B cell (primary cell): ENCODE measurements around the gene SRRM4. TPM values are rescaled to one million over a fixed set of nuclear protein-coding genes. Genes with fewer than 3 reads are reported as not detected.
A peak's percentile ranks its signal among the peaks of the same experiment; 100 is the strongest.

Experiments
- ATAC-seq: fragments of 200-7000 bp; cut with Tn5 transposase; one replicate; pipeline ENCODE4 v1.10.0; 2021; ENCODE audit warnings: low read depth, mild to moderate bottlenecking, moderate number of reproducible peaks, moderate library complexity
- CTCF ChIA-PET: fragments of 350-600 bp; sonication (Branson Sonifier 250); formaldehyde crosslinking; loops from one replicate; lab custom pipeline; 2021; ENCODE audit warnings: antibody characterized with exemption, inconsistent platforms; lab: Charles Lee
- POLR2A ChIA-PET: fragments of 350-600 bp; sonication (Branson Sonifier 250); formaldehyde crosslinking; loops from one replicate; lab custom pipeline; 2021; ENCODE audit warnings: antibody characterized with exemption; lab: Charles Lee
- DNase-seq: peaks from one replicate; pipeline ENCODE4 v3.0.0; 2013
- H2AFZ ChIP-seq: 2 replicates; pipeline ENCODE4 v1.6.1; 2012; ENCODE audit warnings: mild to moderate bottlenecking, low read depth, low read length; ENCODE audit not compliant: insufficient read depth, poor library complexity, severe bottlenecking
- H3K27ac ChIP-seq, 2 donors: 1 replicate in 1 of 2; 2 replicates in 1 of 2; pipeline ENCODE4 v1.5.1; 2012 to 2013; ENCODE audit warnings: low read length in 2 of 2, mild to moderate bottlenecking in 2 of 2, moderate library complexity in 1 of 2
- H3K27me3 ChIP-seq, 4 experiments: fragments of 200-600 bp in 1 of 4; sonication (generic) in 1 of 4; replicated peaks in 1 of 4; 1 replicate in 2 of 4; 2 replicates in 2 of 4; pipeline versions ENCODE4 v1.6.1 to v1.7.0; 2013 to 2016; ENCODE audit warnings: low read length in 3 of 4, mild to moderate bottlenecking in 2 of 4, mixed read lengths in 1 of 4, moderate library complexity in 1 of 4; ENCODE audit not compliant: insufficient read depth in 4 of 4, control insufficient read depth in 3 of 4; ENCODE audit errors: control extremely low read depth in 1 of 4
- H3K36me3 ChIP-seq, 2 experiments: replicated peaks in 1 of 2; 1 replicate in 1 of 2; 2 replicates in 1 of 2; pipeline versions ENCODE4 v1.6.1 to v1.7.1; 2013; ENCODE audit warnings: low read length in 1 of 2; ENCODE audit not compliant: insufficient read depth in 2 of 2, control insufficient read depth in 1 of 2; ENCODE audit errors: control extremely low read depth in 1 of 2, extremely low read depth in 1 of 2
- H3K4me1 ChIP-seq, 2 donors: fragments of 200-600 bp in 1 of 2; sonication (generic) in 1 of 2; 1 replicate in 1 of 2; 2 replicates in 1 of 2; pipeline versions ENCODE4 v1.5.1 to v1.6.1; 2013 to 2017; ENCODE audit warnings: low read length in 2 of 2; ENCODE audit not compliant: control insufficient read depth in 2 of 2, insufficient read depth in 2 of 2
- H3K4me2 ChIP-seq: replicated peaks from 2 replicates; pipeline ENCODE3; 2012; ENCODE audit warnings: mild to moderate bottlenecking, low read depth, low read length; ENCODE audit not compliant: poor library complexity, severe bottlenecking
- H3K4me3 ChIP-seq, 5 experiments: fragments of 200-600 bp in 1 of 5; sonication (generic) in 1 of 5; 1 replicate in 3 of 5; 2 replicates in 2 of 5; pipeline versions ENCODE4 v1.5.1 to v1.7.0; 2011 to 2016; ENCODE audit warnings: low read length in 4 of 5, mild to moderate bottlenecking in 4 of 5, low read depth in 2 of 5, control low read depth in 1 of 5, moderate library complexity in 1 of 5; ENCODE audit not compliant: insufficient read depth in 1 of 5; ENCODE audit errors: control extremely low read depth in 1 of 5, extremely low read depth in 1 of 5
- H3K79me2 ChIP-seq: fragments of 200-600 bp; sonication (generic); one replicate; pipeline ENCODE4 v1.6.0; 2016; ENCODE audit warnings: low read length; ENCODE audit not compliant: control insufficient read depth, insufficient read depth
- H3K9ac ChIP-seq: fragments of 200-600 bp; sonication (generic); 2 replicates; pipeline ENCODE4 v1.6.1; 2017; ENCODE audit warnings: mild to moderate bottlenecking, low read length, moderate library complexity
- H3K9me3 ChIP-seq, 3 donors: one replicate each; pipeline versions ENCODE4 v1.6.1 to v1.7.1; 2013; ENCODE audit warnings: low read length in 2 of 3; ENCODE audit not compliant: control insufficient read depth in 2 of 3, insufficient read depth in 1 of 3; ENCODE audit errors: control extremely low read depth in 1 of 3
- H4K20me1 ChIP-seq: 2 replicates; pipeline ENCODE4 v1.6.0; 2012; ENCODE audit warnings: mild to moderate bottlenecking, low read length; ENCODE audit not compliant: insufficient read depth, control insufficient read depth, poor library complexity, severe bottlenecking
- H3K27ac Mint-ChIP-seq: one replicate; pipeline ENCODE4 v1.8.0; 2021; ENCODE audit warnings: mixed read lengths
- H3K27me3 Mint-ChIP-seq: one replicate; pipeline ENCODE4 v1.8.0; 2021; ENCODE audit warnings: mixed read lengths
- H3K4me1 Mint-ChIP-seq: one replicate; pipeline ENCODE4 v1.8.0; 2021; ENCODE audit warnings: mixed read lengths
- H3K4me3 Mint-ChIP-seq: one replicate; pipeline ENCODE4 v1.8.0; 2021; ENCODE audit warnings: mixed read lengths
- H3K9me3 Mint-ChIP-seq: one replicate; pipeline ENCODE4 v1.8.0; 2022; ENCODE audit warnings: mixed read lengths; ENCODE audit not compliant: insufficient read depth
- CTCF ChIP-seq: fragments of 200-600 bp; IDR thresholded peaks from one replicate; pipeline ENCODE4 v1.8.0; 2022; ENCODE audit warnings: antibody characterized with exemption, mild to moderate bottlenecking
- EZH2 ChIP-seq: IDR thresholded peaks from 2 replicates; pipeline ENCODE4 v1.6.1; 2012; ENCODE audit warnings: borderline replicate concordance, low read depth, mild to moderate bottlenecking, moderate library complexity, low read length; ENCODE audit not compliant: insufficient read depth, poor library complexity, severe bottlenecking
- WGBS: methylation state at CpG from one replicate; pipeline ENCODE4 v1.1.5; 2013; ENCODE audit warnings: missing lambda C conversion rate; ENCODE audit not compliant: insufficient coverage; 5-methylcytosine and 5-hydroxymethylcytosine counted together
- intact Hi-C: fragments of 100-400 bp; cut with micrococcal nuclease; formaldehyde crosslinking; loops from one replicate; pipeline ENCODE4 v1.10.0; 2022
- polyA plus RNA-seq: library from polyadenylated mRNA; depleted of rRNA; stranded (reverse); fragments of >200 nt; gene quantifications from 2 replicates; pipeline ENCODE4 v1.2.3, GENCODE V29; 2012
- total RNA-seq, 2 donors: library from RNA; stranded (reverse); fragments of 120-200 nt in 1 of 2; gene quantifications; 1 replicate in 1 of 2; 2 replicates in 1 of 2; pipeline versions ENCODE4 v1.2.3 to v1.2.4, GENCODE V29; 2013 to 2022

SRRM4 gene
- total and polyA plus RNA-seq, 2 donors (not counting 1 experiment from before 2014, with no cell fraction given): not detected

GRCh38 chr12:118979763-118980406 lies 1.5 kb upstream of the SRRM4 start:
- H3K27ac Mint-ChIP-seq: no peak overlapping the region
- Histone ChIP-seq H3K9ac (no peak overlapping the region), H4K20me1 (no peaks in the 10 kb centered on the region), H3K4me1 (no peaks in the 10 kb centered on the region), H2AFZ (no peak overlapping the region), H3K27me3 (peaks cover 0 to 33% (median 14%) of the 10 kb centered on the region in 4 experiments), H3K27ac (no peak overlapping the region), H3K9me3 (peaks cover 0 to 22% (median 0%) of the 10 kb centered on the region in 3 donors), H3K4me3 (no peak overlapping the region), H3K79me2 (no peaks in the 10 kb centered on the region), H3K4me2 (no peak overlapping the region), H3K36me3 (no peaks in the 10 kb centered on the region)
- peak; percentile 36 for TF ChIP-seq CTCF
- no peak for TF ChIP-seq EZH2
- 3% methylated on average over 11 of the region's 17 CpGs for WGBS
- DNase-seq (peak; percentile 32), ATAC-seq (no peak)
- H3K9me3 Mint-ChIP-seq: peaks cover 2% of the 10 kb centered on the region
- H3K27me3 Mint-ChIP-seq: peaks cover 46% of the 10 kb centered on the region
- no peak overlapping the region for H3K4me3 Mint-ChIP-seq
- POLR2A ChIA-PET: no interaction called here
- H3K4me1 Mint-ChIP-seq: no peaks in the 10 kb centered on the region
- CTCF ChIA-PET: no interaction called here
- intact Hi-C loops: no loop called here

GRCh38 chr12:118980407-118981014 lies 830 bp upstream of the SRRM4 start:
- Histone ChIP-seq H2AFZ (no peak overlapping the region), H3K79me2 (no peaks in the 10 kb centered on the region), H3K27ac (no peak overlapping the region), H3K4me1 (no peaks in the 10 kb centered on the region), H3K27me3 (peaks cover 0 to 33% (median 14%) of the 10 kb centered on the region in 4 experiments), H3K4me2 (no peak overlapping the region), H3K9ac (no peak overlapping the region), H3K4me3 (no peak overlapping the region), H3K36me3 (no peaks in the 10 kb centered on the region), H3K9me3 (peaks cover 0 to 22% (median 0%) of the 10 kb centered on the region in 3 donors), H4K20me1 (no peaks in the 10 kb centered on the region)
- DNase-seq: no peak
- Mint-ChIP-seq H3K9me3 (peaks cover 2% of the 10 kb centered on the region), H3K4me1 (no peaks in the 10 kb centered on the region), H3K27ac (no peak overlapping the region), H3K4me3 (no peak overlapping the region), H3K27me3 (peaks cover 47% of the 10 kb centered on the region)
- ChIA-PET POLR2A (no interaction called here), CTCF (no interaction called here)
- ATAC-seq: no peak
- no peak for TF ChIP-seq CTCF
- no peak for TF ChIP-seq EZH2
- intact Hi-C loops: no loop called here
- 16% methylated on average over 11 of the region's 29 CpGs for WGBS
